CD4-positive, alpha-beta memory T cell (primary cell): ENCODE results near the gene INPP4A. TPM values are rescaled to one million over a fixed set of nuclear protein-coding genes. Genes with fewer than 3 reads are reported as not detected.

ENCODE experiments used
- CTCF ChIA-PET: fragments of 350-600 bp; sonication (Branson Sonifier 250); formaldehyde crosslinking; loops from one replicate; lab custom pipeline; 2021; ENCODE audit warnings: inconsistent platforms; ENCODE audit not compliant: partially characterized antibody; lab: Charles Lee
- POLR2A ChIA-PET: fragments of 350-600 bp; sonication (Branson Sonifier 250); formaldehyde crosslinking; loops from one replicate; lab custom pipeline; 2021; ENCODE audit not compliant: partially characterized antibody; lab: Charles Lee
- DNase-seq, 5 donors: peaks; one replicate each; pipeline versions ENCODE4 v3.0.0 to v3.0.0-alpha.2; 2020 to 2022; ENCODE audit warnings: mixed read lengths in 1 of 5
- H3K27ac ChIP-seq: one replicate; pipeline ENCODE4 v1.7.0; 2013; ENCODE audit warnings: low read depth, low read length
- H3K27me3 ChIP-seq: 2 replicates; pipeline ENCODE4 v1.7.0; 2013; ENCODE audit warnings: mild to moderate bottlenecking, low read length, moderate library complexity; ENCODE audit not compliant: insufficient read depth
- H3K36me3 ChIP-seq: 2 replicates; pipeline ENCODE4 v1.7.0; 2013; ENCODE audit warnings: mild to moderate bottlenecking, low read length, moderate library complexity; ENCODE audit not compliant: insufficient read depth
- H3K4me1 ChIP-seq: 2 replicates; pipeline ENCODE4 v1.7.0; 2013; ENCODE audit warnings: mild to moderate bottlenecking, low read length, moderate library complexity; ENCODE audit not compliant: insufficient read depth
- H3K4me3 ChIP-seq, 2 donors: one replicate each; pipeline ENCODE4 v1.7.0; 2013; ENCODE audit warnings: low read length in 2 of 2, mild to moderate bottlenecking in 1 of 2
- H3K9me3 ChIP-seq, 2 donors: one replicate each; pipeline ENCODE4 v1.7.0; 2013; ENCODE audit warnings: low read length in 2 of 2, control low read depth in 1 of 2; ENCODE audit not compliant: control insufficient read depth in 1 of 2
- H3K27ac Mint-ChIP-seq, 7 donors: one replicate each; pipeline ENCODE4 v1.8.0; 2020 to 2021; ENCODE audit warnings: mixed read lengths in 7 of 7, mild to moderate bottlenecking in 6 of 7, inconsistent platforms in 3 of 7, moderate library complexity in 3 of 7
- H3K27me3 Mint-ChIP-seq, 2 donors: one replicate each; pipeline ENCODE4 v1.8.0; 2020 to 2021; ENCODE audit warnings: mixed read lengths in 2 of 2
- H3K36me3 Mint-ChIP-seq, 2 donors: one replicate each; pipeline ENCODE4 v1.8.0; 2020 to 2021; ENCODE audit warnings: mixed read lengths in 2 of 2, inconsistent platforms in 1 of 2, mild to moderate bottlenecking in 1 of 2
- H3K4me1 Mint-ChIP-seq, 4 donors: one replicate each; pipeline ENCODE4 v1.8.0; 2020 to 2021; ENCODE audit warnings: mixed read lengths in 4 of 4, mild to moderate bottlenecking in 1 of 4
- H3K4me3 Mint-ChIP-seq, 8 donors: one replicate each; pipeline ENCODE4 v1.8.0; 2020 to 2021; ENCODE audit warnings: mixed read lengths in 8 of 8, mild to moderate bottlenecking in 7 of 8, moderate library complexity in 6 of 8, inconsistent platforms in 3 of 8
- H3K9me3 Mint-ChIP-seq, 8 donors: one replicate each; pipeline ENCODE4 v1.8.0; 2020 to 2021; ENCODE audit warnings: mixed read lengths in 8 of 8, mild to moderate bottlenecking in 5 of 8, inconsistent platforms in 3 of 8, moderate library complexity in 1 of 8
- intact Hi-C: fragments of 100-400 bp; cut with micrococcal nuclease; formaldehyde crosslinking; loops from one replicate; pipeline ENCODE4 v1.15.1; 2023
- polyA plus RNA-seq, 2 donors: library from polyadenylated mRNA; unstranded; fragments of 300-500 nt; fragmentation: Illumina TruSeq; gene quantifications; one replicate each; pipeline ENCODE4 v1.2.3, GENCODE V29; 2021
- total RNA-seq, 2 experiments: library from RNA; stranded (reverse); gene quantifications; one replicate each; pipeline ENCODE4 v1.2.3, GENCODE V29; 2021

INPP4A gene
- total and polyA plus RNA-seq, 4 experiments from 2014 or later = 30.5 to 133 (median 91.9) TPM

DNA sequence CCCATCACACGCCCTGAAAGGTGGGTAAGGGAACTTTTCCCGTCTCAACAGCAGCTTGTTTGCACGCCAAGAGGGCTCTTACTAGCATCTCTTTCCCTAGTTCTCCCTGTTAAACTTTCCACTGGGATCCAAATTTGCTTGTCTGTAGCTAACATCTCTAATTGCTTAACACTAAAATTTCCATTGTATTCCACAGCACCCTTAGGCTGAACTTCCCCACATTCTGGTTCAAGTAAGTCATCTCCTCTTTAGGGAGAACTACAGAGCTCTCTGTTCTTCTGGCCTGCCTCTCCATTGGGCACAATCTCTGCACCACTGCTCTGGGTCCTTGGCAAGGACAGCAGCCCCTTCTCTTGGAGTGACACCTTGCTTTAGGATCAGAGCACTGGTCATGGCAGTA, 187.7 kb downstream of the INPP4A start:
- Histone ChIP-seq H3K9me3 (no peaks in the 10 kb centered on the region), H3K27ac (no peak overlapping the region), H3K4me3 (no peak overlapping the region), H3K27me3 (no peaks in the 10 kb centered on the region), H3K4me1 (peaks cover 25% of the 10 kb centered on the region), H3K36me3 (peaks cover 57% of the 10 kb centered on the region)
- no peak for DNase-seq
- peaks cover 19 to 30% (median 23%) of the 10 kb centered on the region in 4 donors for H3K4me1 Mint-ChIP-seq
- H3K36me3 Mint-ChIP-seq = peaks cover 53 to 75% of the 10 kb centered on the region in 2 donors
- H3K27me3 Mint-ChIP-seq = no peaks in the 10 kb centered on the region
- peak overlapping the region in 4 of 7 donors; percentile 76 to 91 (median 82) for H3K27ac Mint-ChIP-seq
- H3K4me3 Mint-ChIP-seq = no peak overlapping the region
- intact Hi-C loops = no loop called here
- no peaks in the 10 kb centered on the region for H3K9me3 Mint-ChIP-seq
- ChIA-PET CTCF (interaction anchor here (0.8 kb wide), 1 partner anchor 206 kb away, joined by 3 read pairs; no protein-coding TSS in a partner anchor), POLR2A (interaction anchor here (0.6 to 1.8 kb wide), 3 partner anchors 14 to 204 kb away, joined by 4 to 6 read pairs (median 4); partner anchors contain the start of gene UNC50)

DNA sequence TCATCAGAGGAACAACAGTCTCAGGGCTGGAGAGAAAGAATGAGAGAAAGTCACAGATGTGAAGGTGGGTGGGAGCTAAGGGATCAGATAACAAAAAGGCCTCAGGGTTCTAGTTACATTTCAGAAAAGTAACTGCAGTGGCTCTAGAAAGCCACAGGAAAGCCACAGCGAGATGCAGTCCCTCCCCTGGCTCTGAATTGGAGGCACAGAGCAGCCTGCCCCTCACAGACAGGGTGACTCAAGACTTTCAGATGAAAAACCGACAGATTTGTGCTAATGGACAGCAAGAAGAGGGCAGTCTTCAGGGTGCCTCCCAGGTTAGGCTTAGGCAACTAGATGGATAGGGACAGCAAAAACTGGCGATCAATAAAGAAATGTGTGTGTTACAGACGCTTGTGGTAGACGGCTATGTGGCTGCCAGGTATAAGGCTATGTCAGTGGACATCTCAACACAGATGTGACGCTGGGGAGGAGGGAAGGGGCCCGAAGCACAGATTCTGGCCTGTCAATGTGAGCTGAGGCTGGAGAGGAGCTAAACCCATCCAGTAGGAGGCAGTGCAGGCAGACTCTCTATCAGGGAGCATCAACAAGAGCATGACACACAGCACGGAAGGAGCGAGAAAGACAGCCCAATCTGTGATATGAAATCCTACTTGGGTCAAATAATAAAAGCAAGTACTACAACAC, 189.9 kb downstream of the INPP4A start:
- peaks cover 62 to 76% of the 10 kb centered on the region in 2 donors for H3K36me3 Mint-ChIP-seq
- CTCF ChIA-PET = interaction anchor here (1.1 to 2.4 kb wide), 3 partner anchors 9 to 15 kb away, joined by 3 to 9 read pairs (median 3); no protein-coding TSS in a partner anchor

DNA sequence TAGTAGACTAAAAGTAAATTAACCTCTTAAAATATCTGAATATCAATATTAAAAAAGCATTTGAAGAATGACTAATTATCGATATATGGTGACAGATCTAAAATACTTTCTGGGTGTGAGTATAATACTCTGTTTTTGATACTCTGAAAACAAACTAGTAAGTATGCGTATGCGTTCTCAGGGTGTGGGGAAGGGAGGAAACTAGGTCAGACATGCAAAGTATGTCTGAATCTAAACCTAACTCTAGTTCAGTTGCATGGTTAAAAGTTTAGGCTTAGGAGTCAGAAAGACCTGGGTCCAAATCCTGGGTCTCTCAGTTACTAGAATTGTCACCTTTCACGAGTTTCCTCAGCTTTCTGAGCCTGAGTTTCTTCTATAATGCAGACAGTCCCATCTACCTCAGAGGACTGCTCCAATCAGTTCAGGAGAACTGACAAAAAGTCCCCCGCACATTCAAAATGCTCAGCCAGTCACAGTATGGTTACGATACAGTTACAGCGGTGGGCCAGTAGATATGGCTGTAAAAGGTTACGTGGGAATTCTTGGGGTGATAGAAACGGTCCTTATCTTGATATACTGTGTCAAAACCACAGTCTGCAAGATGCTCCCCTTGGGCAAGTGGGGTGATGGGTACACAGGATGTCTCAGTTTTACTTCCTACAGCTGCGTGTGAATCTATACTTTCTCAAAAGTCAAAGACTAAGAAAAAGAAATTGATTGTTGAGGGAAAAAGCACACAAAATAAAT, 192.9 kb downstream of the INPP4A start:
- H3K9me3 ChIP-seq = no peaks in the 10 kb centered on the region
- peaks cover 54% of the 10 kb centered on the region for H3K36me3 ChIP-seq
- Mint-ChIP-seq H3K27ac (peak overlapping the region; percentile 84 to 95 (median 94)), H3K27me3 (no peaks in the 10 kb centered on the region), H3K4me3 (peak overlapping the region in 7 of 8 donors; percentile 61 to 84 (median 73)), H3K4me1 (peaks cover 27 to 46% (median 38%) of the 10 kb centered on the region in 4 donors), H3K36me3 (peaks cover 49 to 69% of the 10 kb centered on the region in 2 donors), H3K9me3 (no peaks in the 10 kb centered on the region)
- no peaks in the 10 kb centered on the region for H3K27me3 ChIP-seq
- no peak overlapping the region for H3K4me3 ChIP-seq
- DNase-seq = peak; percentile 51 to 88 (median 59)
- ChIA-PET CTCF (no interaction called here), POLR2A (interaction anchor here (1.2 to 1.3 kb wide), 4 partner anchors 12 to 93 kb away, joined by 5 to 10 read pairs (median 6); partner anchors contain the start of gene MGAT4A)
- H3K4me1 ChIP-seq = peaks cover 39% of the 10 kb centered on the region
- intact Hi-C loops = loop anchor here (2.0 kb wide), 1 partner anchor 13 kb away; no protein-coding TSS in a partner anchor
- H3K27ac ChIP-seq = peak overlapping the region; percentile 56

More for the DNA sequence above, 189.9 kb downstream of the INPP4A start:
- no peaks in the 10 kb centered on the region for H3K9me3 ChIP-seq
- DNase-seq = peak in 3 of 5 donors; percentile 38 to 72 (median 40)
- peaks cover 69% of the 10 kb centered on the region for H3K36me3 ChIP-seq
- no peaks in the 10 kb centered on the region for H3K27me3 ChIP-seq
- no peak overlapping the region for H3K4me3 ChIP-seq
- H3K27ac ChIP-seq = peak overlapping the region; percentile 28
- H3K4me1 Mint-ChIP-seq = peaks cover 28 to 46% (median 37%) of the 10 kb centered on the region in 4 donors
- H3K27ac Mint-ChIP-seq = peak overlapping the region; percentile 86 to 97 (median 92)
- no peaks in the 10 kb centered on the region for H3K27me3 Mint-ChIP-seq
- H3K9me3 Mint-ChIP-seq = no peaks in the 10 kb centered on the region
- intact Hi-C loops = no loop called here
- H3K4me3 Mint-ChIP-seq = peak overlapping the region in 7 of 8 donors; percentile 11 to 74 (median 62)
- H3K4me1 ChIP-seq = peaks cover 39% of the 10 kb centered on the region
- POLR2A ChIA-PET = interaction anchor here (0.7 kb wide), 1 partner anchor 137 kb away, joined by 3 read pairs; no protein-coding TSS in a partner anchor

DNA sequence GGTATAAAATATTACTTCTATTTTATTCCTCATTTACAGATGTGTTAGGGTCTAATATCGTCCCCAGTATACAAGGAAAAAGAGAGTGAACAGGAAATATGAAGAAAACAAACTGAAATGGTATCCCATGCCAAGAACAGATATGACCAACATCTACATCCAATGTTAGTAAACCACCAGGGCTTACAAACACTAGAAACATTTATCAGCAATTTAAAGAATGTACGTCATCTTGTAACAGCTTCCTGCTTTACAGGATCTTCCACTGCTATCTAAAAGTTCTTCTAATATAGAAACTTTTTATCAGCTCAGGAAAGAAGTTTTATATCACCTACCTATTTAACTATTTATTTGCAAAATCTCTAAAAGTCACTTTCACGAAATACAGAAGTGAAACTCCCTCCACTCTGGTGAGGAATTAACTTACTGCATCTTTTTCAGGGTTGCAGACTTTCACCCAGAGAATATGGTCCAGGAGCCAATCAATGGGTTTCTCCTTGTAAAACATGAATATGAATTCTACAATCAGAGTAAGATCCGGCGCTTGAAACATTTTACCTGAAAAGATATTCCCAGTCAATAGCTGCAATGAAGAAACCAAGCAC, 198.9 kb downstream of the INPP4A start:
- Mint-ChIP-seq H3K36me3 (peaks cover 43 to 69% of the 10 kb centered on the region in 2 donors), H3K4me1 (peaks cover 6 to 21% (median 11%) of the 10 kb centered on the region in 4 donors), H3K27ac (peak overlapping the region in 5 of 7 donors; percentile 30 to 70 (median 57)), H3K27me3 (no peaks in the 10 kb centered on the region), H3K4me3 (no peak overlapping the region), H3K9me3 (no peaks in the 10 kb centered on the region)
- H3K27me3 ChIP-seq = no peaks in the 10 kb centered on the region
- no peaks in the 10 kb centered on the region for H3K9me3 ChIP-seq
- peaks cover 48% of the 10 kb centered on the region for H3K36me3 ChIP-seq
- H3K27ac ChIP-seq = no peak overlapping the region
- CTCF ChIA-PET = interaction anchor here (0.6 kb wide), 1 partner anchor 9 kb away, joined by 3 read pairs; no protein-coding TSS in a partner anchor
- no peak overlapping the region for H3K4me3 ChIP-seq
- no peak for DNase-seq
- intact Hi-C loops = loop anchor here (10.0 kb wide), 1 partner anchor 79 kb away; no protein-coding TSS in a partner anchor
- POLR2A ChIA-PET = interaction anchor here (0.7 to 1.1 kb wide), 3 partner anchors 16 to 127 kb away, joined by 3 read pairs; no protein-coding TSS in a partner anchor
- H3K4me1 ChIP-seq = peaks cover 3% of the 10 kb centered on the region

Other genes with a start within 250 kb of the INPP4A start
- gene CNGA3, start 98.4 kb upstream of the INPP4A start, total RNA-seq = not detected
- not detected for gene CNGA3, start 98.4 kb upstream of the INPP4A start, polyA plus RNA-seq
- 10 to 100 TPM; 51.3 to 52.4 TPM for gene COA5, start 163.7 kb downstream of the INPP4A start, total RNA-seq
- 10 to 100 TPM; 32.4 to 40.8 TPM for gene COA5, start 163.7 kb downstream of the INPP4A start, polyA plus RNA-seq
- 10 to 100 TPM; 43.5 to 47.2 TPM for gene UNC50, start 163.7 kb downstream of the INPP4A start, total RNA-seq
- 10 to 100 TPM; 41.8 to 48.8 TPM for gene UNC50, start 163.7 kb downstream of the INPP4A start, polyA plus RNA-seq